DMS 273 (cell line): Measurements from ENCODE around the gene ANKRD55.
"Not testable (repeated sequence)": the region's sequence is repeated elsewhere in the genome, so short reads cannot be mapped to it uniquely, and the experiment has no call there.

Source experiments
- DNase-seq: peaks from one replicate; lab custom pipeline; 2025; ENCODE audit not compliant: unreplicated experiment; lab: John Stamatoyannopoulos, UW

Gene ANKRD55

GRCh38 chr5:56233230-56233629, at the start of gene ANKRD55:
ANKRD55 (minus strand) TSS chr5:56233330; CDS start chr5:56232913, 417 bp downstream.
- peak; percentile 20 for DNase-seq

DNA sequence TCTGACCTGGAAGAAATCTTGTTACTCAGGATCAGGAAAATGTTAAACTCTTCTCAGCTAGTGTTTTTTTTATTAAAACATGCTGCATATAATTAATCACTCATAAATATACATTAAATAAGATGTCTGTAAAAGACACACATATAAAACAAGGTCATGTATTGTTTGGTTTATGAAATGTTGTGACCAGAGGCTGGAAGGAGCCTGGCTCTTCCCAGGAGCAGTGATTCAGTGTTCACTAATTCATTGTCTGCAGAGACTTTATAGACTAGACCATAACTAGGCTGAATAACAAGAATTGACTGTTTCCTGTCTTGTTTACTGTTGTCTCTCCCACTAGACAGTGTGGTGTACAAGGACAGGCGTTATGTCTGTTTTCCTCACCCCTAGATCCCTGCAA, 49.1 kb upstream of the ANKRD55 start:
- no peak for DNase-seq

- DNase-seq, result no peak
These were observed 48.5 kb upstream of the ANKRD55 start for GRCh38 chr5:56281489-56282165.

DNA sequence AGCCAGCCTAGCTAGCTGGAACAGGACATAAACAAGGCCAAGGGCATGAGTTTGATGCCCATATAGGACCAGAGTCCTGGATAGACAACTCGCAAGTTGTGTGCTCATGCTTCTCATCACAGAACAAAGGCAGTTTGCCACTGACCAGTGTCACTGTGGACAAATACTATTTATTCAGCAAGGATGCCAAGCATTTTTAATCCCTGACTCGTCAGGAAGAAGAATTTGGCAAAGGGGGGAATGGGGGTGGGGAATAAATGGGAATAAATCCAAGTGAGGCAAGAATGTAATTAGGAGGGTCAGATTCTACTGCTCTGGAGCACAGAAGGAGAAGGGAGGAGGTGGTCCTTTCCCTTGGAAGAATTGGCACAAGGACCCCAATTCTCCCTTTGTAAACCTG, 46.8 kb upstream of the ANKRD55 start:
- DNase-seq, result no peak

DNA sequence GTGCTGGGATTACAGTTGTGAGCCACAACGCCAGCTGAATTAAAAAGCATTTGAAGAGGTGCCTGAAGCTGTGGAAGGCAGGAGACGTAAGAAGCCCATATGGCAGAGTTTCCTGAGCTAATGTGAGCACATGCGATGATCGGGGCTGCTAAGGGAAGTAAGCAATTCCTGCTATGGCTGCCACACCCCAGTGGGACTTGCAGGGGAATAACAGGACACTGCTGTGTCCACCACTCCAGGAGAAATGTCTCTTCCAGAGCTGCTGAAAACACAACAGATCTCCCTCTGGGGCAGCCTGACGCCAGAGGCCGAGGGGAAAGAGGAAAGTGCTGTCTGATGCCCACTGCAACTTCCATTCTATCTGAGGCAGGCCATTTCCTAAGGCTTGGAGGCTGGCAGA, 46.2 kb upstream of the ANKRD55 start:
- DNase-seq, result no peak

DNA sequence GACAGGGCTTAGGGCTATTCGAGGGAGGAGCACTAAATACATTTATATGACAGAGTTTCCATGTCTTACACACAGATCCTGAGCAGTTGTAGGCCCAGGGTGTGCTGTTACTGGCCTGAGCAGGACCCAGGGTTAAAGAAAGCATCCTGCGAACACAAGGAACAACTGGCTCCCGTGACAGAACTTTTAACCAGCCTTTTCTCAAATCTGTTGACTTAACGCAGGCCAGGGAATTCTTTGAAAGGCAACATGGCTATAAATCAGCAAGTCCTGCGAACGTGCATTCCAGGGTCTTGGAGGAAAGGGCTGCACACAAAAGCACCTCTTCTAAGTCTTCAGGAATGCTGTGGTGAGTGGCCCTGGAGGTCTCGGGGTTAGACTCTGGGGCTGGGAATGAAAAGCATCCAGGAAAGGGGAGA, 45.2 kb upstream of the ANKRD55 start:
- no peak for DNase-seq

- no peak for DNase-seq
These were observed 44.4 kb upstream of the ANKRD55 start for GRCh38 chr5:56277573-56277972.

GRCh38 chr5:56273376-56273955, 40.3 kb upstream of the ANKRD55 start:
- no peak for DNase-seq

GRCh38 chr5:56272765-56273164, 39.6 kb upstream of the ANKRD55 start:
- no peak for DNase-seq

GRCh38 chr5:56270568-56271392, 37.6 kb upstream of the ANKRD55 start:
- peak; percentile 88 for DNase-seq

GRCh38 chr5:56270058-56270457, 36.9 kb upstream of the ANKRD55 start:
- peak; percentile 11 for DNase-seq

DNA sequence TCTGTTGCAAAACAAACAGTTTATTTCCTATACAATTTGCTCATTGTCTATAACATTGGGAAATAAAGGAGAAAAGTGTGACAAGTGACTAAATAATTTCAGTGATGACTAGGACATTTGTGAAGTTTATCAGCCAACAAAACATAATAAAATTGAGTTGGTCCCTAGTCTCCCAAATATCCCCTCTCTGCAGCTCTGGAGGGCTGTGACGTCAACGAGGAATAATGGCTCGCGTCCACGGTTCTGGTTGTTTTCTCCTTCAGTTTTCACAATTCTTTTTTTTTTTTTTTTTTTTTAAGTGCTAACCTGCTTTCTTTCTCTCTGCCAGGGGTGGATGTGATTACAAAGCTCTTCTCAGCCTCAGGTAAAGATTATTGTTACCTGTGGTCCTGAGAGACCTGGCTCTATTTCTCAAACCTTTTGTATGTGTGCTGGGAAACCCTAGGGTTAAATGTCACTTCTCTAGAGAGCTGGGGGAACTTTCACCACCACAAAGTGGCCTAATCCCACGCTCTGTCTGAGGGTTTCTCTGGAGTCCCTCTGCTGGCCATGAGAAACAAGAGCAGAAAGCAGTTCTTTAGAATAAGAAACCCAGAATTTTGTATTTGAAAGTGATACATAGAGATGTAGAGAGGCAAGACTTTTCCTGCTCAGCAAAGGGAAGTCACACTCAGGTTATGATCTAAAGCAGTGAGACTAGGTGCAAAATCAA, 36.2 kb upstream of the ANKRD55 start:
- DNase-seq, result peak; percentile 46

DNA sequence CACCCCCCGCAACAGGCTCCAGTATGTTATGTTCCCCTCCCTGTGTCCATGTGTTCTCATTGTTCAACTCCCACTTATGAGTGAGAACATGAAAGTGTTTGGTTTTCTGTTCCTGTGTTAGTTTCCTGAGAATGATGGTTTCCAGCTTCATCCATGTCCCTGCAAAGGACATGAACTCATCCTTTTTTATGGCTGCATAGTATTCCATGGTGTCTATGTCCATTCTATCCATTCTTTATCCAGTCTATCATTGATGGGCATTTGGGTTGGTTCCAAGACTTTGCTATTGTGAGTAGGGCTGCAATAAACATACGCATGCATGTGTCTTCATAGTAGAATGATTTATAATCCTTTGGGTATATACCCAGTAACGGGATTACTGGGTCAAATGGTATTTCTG, 35.6 kb upstream of the ANKRD55 start:
- DNase-seq, result not testable (repeated sequence)

DNA sequence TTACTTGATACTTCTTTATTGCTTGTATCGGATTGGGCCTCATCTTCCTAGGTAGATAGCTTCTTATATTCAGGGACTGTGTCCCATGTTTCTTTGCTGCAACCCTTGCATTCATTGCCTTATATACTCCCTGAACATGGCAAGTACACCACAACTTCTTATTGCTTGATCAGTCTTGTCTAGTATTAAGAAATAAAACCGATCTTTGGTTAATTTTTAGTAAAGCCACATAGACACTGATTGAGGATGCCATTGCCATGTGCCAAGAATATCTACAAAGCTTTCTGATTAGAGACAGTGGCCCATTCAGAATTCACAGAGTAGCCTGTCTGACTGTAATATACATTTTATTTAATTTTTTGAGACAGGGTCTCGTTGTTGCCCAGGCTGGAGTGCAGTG, 34.7 kb upstream of the ANKRD55 start:
- DNase-seq, result no peak

DNA sequence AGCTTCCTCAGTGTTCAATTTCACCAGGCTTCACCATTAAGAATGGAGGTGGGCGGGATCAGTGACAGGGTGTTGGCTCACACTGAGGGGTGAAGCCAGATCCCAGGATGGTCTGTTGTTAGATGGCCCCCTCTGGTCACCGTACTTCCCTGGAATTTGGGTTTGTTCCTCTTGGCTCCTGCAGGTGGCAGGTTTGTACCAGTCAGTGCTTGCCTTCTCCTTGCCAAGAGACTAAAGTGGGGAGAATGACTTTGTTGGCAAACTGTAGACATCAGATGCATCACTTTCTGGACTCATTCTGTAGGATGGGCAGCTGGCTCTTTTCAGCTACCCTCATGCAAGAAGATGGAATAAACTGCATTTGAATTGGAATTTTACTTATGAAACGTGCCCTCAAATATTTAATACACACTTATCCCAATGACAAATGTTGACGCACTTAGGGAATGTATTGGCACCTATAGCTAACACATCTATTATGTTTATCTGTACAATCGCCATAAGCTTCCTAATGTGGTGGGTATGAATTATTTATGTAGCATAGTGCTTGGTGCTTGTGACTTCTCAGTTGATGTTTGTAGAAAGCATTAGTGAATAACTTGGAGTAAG, 31.4 kb upstream of the ANKRD55 start:
- DNase-seq, result peak; percentile 70

DNA sequence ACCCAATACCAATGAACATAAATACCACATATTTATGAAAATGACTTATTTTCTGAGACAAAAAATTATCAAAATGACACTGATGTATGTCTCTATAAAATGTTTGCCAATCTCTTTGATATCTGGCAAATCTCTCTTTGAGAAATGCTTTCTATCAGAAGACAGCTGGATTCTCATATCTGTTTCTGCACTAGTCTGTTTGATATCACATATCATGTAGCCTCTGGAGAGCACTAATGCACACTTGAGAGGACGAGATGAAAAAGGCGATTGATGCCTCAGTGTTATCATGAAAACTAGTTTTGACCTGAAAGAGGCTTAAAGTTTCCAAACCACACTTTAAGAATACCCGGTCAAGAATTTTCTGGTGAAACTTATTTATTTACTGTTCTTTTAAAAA, 29.1 kb upstream of the ANKRD55 start:
- no peak for DNase-seq

DNA sequence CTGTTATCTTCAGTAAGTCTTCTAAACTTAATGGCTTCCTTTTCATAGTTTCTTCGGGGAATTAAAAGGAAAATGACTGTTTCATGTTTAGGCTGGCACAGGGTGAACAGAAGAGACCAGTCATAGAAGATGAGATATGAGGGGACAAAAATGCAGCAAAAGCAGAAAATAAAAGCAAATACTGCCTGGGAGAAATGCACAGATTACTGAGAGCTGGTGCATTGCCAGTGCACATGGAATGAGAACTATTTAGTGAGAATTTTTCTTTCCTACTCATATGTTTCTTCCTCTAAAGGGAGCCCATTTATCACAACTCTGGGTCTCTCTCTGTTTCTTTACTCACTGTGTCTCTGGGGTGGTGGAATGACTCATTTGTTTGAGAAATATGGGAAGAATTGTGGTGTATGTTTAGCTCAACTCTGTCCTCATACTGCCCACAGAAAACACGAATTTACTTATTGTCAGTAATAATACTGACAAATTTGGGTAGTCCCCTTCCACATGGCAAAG, 25.9 kb upstream of the ANKRD55 start:
- no peak for DNase-seq

DNA sequence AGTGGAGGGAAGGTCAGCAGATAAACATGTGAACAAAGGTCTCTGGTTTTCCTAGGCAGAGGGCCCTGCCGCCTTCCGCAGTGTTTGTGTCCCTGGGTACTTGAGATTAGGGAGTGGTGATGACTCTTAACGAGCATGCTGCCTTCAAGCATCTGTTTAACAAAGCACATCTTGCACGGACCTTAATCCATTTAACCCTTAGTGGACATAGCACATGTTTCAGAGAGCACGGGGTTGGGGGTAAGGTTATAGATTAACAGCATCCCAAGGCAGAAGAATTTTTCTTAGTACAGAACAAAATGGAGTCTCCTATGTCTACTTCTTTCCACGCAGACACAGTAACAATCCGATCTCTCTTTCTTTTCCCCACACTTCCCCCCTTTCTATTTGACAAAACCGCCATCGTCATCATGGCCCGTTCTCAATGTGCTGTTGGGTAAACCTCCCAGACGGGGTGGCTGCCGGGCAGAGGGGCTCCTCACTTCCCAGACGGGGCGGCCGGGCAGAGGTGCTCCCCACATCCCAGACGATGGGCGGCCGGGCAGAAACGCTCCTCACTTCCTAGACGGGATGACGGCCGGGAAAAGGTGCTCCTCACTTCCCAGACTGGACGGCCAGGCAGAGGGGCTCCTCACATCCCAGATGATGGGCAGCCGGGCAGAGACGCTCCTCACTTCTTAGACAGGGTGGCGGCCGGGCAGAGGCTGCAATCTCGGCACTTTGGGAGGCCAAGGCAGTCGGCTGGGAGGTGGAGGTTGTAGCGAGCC, 24.8 kb upstream of the ANKRD55 start:
- not testable (repeated sequence) for DNase-seq

DNA sequence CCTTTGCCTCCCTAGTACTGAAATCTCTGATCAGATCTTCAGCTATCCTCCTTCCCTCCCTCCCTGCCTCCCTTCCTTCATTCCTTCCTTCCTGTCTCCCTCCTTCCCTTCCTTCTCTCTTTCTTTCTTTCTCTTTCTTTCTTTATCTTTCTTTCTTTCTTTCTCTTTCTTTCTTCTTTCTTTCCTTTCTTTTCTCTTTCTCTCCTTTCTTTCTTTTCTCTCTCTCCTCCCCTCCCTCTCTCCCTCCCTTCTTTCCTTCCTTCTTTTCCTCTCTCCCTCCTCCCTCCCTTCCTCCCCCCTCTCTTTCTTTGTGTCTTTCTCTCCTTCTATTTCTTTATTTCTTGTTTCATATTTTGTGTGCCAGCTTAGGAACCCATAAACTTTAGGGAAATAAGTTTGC, 23.9 kb upstream of the ANKRD55 start:
- no peak for DNase-seq

- DNase-seq, result no peak
These were observed 22.4 kb upstream of the ANKRD55 start for GRCh38 chr5:56255502-56255901.
